Pancreas (tissue), 10 donors: ENCODE measurements around the gene PTGER4. TPM values are rescaled to one million over a fixed set of nuclear protein-coding genes. Genes with fewer than 3 reads are reported as not detected.
"Not testable (repeated sequence)": the region's sequence is repeated elsewhere in the genome, so short reads cannot be mapped to it uniquely, and the experiment has no call there.

Experiments used
- ATAC-seq, 4 donors: fragments of 200-7000 bp; cut with Tn5 transposase; one replicate each; pipeline versions ENCODE4 v1.8.0 to v1.9.1; 2020; ENCODE audit warnings: mild to moderate bottlenecking in 4 of 4, moderate library complexity in 4 of 4
- DNase-seq, 6 donors: peaks; one replicate each; pipeline ENCODE4 v3.0.0-alpha.2; 2020
- FAIRE-seq: peaks from 2 replicates; lab custom pipeline; 2012; peaks lifted over from hg19 to GRCh38; lab: Jason Lieb, UNC
- H3K27ac ChIP-seq, 4 donors: fragments of 200-600 bp; sonication (generic); 1 replicate in 3 of 4; 2 replicates in 1 of 4; pipeline versions ENCODE4 v1.5.0 to v1.8.0; 2020
- H3K27me3 ChIP-seq, 4 donors: fragments of 200-600 bp; one replicate each; pipeline ENCODE4 v1.8.0; 2021
- H3K36me3 ChIP-seq, 3 donors: fragments of 200-600 bp; sonication (generic) in 1 of 3; one replicate each; pipeline versions ENCODE4 v1.5.0 to v1.8.0; 2020 to 2021
- H3K4me1 ChIP-seq, 3 donors: fragments of 200-600 bp; one replicate each; pipeline ENCODE4 v1.8.0; 2021
- H3K4me3 ChIP-seq, 4 donors: fragments of 200-600 bp; sonication (generic) in 2 of 4; one replicate each; pipeline versions ENCODE4 v1.5.0 to v1.8.0; 2020 to 2021
- H3K9me3 ChIP-seq, 4 donors: fragments of 200-600 bp; one replicate each; pipeline ENCODE4 v1.8.0; 2021
- CTCF ChIP-seq, 4 donors: fragments of 200-600 bp; sonication (generic) in 3 of 4; IDR thresholded peaks; one replicate each; pipeline versions ENCODE4 v1.5.0 to v1.8.0; 2021; ENCODE audit warnings: antibody characterized with exemption in 4 of 4
- WGBS, 2 donors: extraction: QIAGEN DNeasy Blood & Tissue Kit; methylation state at CpG; one replicate each; pipeline ENCODE4 v1.1.7; 2013; 5-methylcytosine and 5-hydroxymethylcytosine counted together
- intact Hi-C, 3 donors: fragments of 100-400 bp; cut with DNase I; formaldehyde crosslinking; loops; one replicate each; pipeline versions ENCODE4 v1.11.1 to v1.14.2; 2022
- polyA plus RNA-seq, 2 donors: library from polyadenylated mRNA; stranded (reverse); fragments of 200-250 nt; gene quantifications; one replicate each; pipeline ENCODE4 v1.2.3, GENCODE V29; 2013
- total RNA-seq, 6 donors: library from RNA; stranded (reverse); fragmentation: NEBNext Ultra II Directional in 4 of 6; extraction: Animal tissue kit (Norgen Biotek cat#: 25700) in 4 of 6; gene quantifications; one replicate each; pipeline versions ENCODE4 v1.2.1 to v1.2.4, GENCODE V29; 2021 to 2023
- donor health status: healthy with polysubstance abuse.
- donor health status: DM: no; HTN: no; CAD: no; lungs with moderate emphysema.
- donor health status: DM: no; HTN: no; CAD: no.
- donor health status: control.
- donor health status: control.
- donor health status: Bipolar disorder and iron deficiency.
- donor health status: DM: yes; HTN: yes; CAD: no.
- donor health status: DM: no; HTN: no; CAD: no.
- donor health status: DM: no; HTN: no; CAD: no.
- donor health status: DM: yes; HTN: yes; CAD: no.

The PTGER4 gene
- total and polyA plus RNA-seq, 8 donors, result 4.7 to 38.0 (median 10.8) TPM

DNA sequence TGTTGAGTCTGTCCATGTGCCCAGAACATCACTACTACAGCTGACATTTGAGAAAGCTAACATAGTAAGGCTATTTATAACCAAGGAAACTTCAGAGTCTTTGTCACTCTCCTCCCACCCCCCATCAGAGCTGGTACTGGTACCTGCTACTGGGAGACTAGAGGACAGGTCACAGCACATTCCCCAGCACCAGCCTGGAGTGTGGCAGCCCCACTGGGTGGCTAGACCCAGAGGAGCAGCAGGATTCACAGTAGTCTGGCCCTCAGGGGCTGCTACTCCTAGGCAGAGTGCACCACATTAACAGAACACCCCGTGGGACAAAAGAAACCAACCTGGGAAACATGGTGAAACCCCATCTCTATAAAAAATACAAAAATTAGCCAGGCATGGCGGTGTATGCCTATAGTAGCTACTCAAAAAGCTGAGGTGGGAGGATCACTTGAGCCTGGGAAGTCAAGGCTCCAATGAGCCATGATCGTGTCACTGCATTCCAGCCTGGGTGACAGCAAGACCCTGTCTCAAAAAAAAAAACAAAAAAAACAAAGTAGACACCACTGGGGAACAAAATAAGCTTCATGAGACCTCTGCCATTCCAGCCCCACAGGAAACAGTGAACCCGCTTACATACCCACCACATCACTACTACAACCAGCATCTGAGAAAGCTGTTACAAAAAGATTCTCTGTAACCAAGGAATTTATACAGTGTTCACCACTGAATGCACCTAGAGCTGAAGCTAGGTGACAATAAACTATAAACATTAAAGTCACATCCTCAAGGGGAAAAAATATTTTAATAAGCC, 26.3 kb upstream of the PTGER4 start:
- no peaks in the 10 kb centered on the region for H3K4me1 ChIP-seq
- WGBS, 2 donors, result 91 to 96% methylated on average over 4 of the region's 4 CpGs
- H3K27ac ChIP-seq, result no peak overlapping the region
- TF ChIP-seq CTCF (IDR thresholded peaks at IDR 0.05), result no peak
- H3K9me3 ChIP-seq, result no peaks in the 10 kb centered on the region
- no peaks in the 10 kb centered on the region for H3K27me3 ChIP-seq
- no peak for FAIRE-seq
- H3K36me3 ChIP-seq, result no peaks in the 10 kb centered on the region
- no peak for ATAC-seq
- H3K4me3 ChIP-seq, result no peak overlapping the region
- intact Hi-C loops, result no loop called here
- no peak for DNase-seq

GRCh38 chr5:40654377-40654991, 25.2 kb upstream of the PTGER4 start:
- TF ChIP-seq CTCF (IDR thresholded peaks at IDR 0.05), result no peak
- intact Hi-C loops, result no loop called here
- DNase-seq (no peak), ATAC-seq (no peak), FAIRE-seq (no peak)
- H3K27me3 ChIP-seq, result no peaks in the 10 kb centered on the region
- no peaks in the 10 kb centered on the region for H3K9me3 ChIP-seq
- H3K27ac ChIP-seq, result no peak overlapping the region
- H3K36me3 ChIP-seq, result no peaks in the 10 kb centered on the region
- no peak overlapping the region for H3K4me3 ChIP-seq
- no peaks in the 10 kb centered on the region for H3K4me1 ChIP-seq
- whole genome bisulfite sequencing, 2 donors, result 86 to 94% methylated on average over 4 of the region's 4 CpGs

DNA sequence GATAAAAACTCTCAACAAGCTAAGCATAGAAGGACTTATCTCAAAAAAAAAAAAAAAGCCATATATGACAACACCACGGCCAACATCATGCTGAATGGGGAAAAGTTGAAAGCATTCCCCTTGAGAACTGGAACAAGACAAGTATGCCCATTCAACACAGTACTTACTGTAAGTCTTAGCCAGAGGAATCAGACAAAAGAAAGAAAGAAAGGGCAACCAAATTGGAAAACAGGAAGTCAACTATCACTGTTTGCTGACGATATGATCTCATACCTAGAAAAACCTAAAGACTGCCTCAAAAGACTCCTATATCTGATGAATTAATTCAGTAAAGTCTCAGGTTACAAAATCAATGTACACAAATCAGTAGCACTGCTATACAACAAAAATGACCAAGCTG, 24.6 kb upstream of the PTGER4 start:
- no peak for ATAC-seq
- no peak for FAIRE-seq
- no peak for DNase-seq
- Histone ChIP-seq H3K4me1 (no peaks in the 10 kb centered on the region), H3K27ac (no peak overlapping the region), H3K9me3 (no peaks in the 10 kb centered on the region), H3K4me3 (no peak overlapping the region), H3K27me3 (no peaks in the 10 kb centered on the region), H3K36me3 (no peaks in the 10 kb centered on the region)
- WGBS, 2 donors, result 63 to 89% methylated on average over 2 of the region's 2 CpGs
- intact Hi-C loops, result no loop called here
- no peak for TF ChIP-seq CTCF (IDR thresholded peaks at IDR 0.05)

DNA sequence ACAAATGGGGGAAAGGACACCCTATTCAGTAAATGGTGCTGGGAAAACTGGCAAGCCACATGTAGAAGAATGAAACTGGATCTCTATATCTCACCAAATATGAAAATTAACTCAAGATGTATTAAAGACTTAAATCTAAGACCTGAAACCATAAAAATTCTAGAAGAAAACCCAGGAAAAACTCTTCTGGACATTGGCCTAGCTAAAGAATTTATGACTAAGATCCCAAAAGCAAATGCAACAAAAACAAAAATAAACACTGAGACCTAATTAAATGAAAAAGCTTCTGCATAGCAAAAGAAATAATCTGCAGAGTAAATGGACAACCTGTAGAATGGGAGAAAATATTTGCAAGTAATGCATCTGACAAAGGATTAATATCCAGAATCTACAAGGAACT, 23.6 kb upstream of the PTGER4 start:
- intact Hi-C loops, H3K4me1 ChIP-seq, ATAC-seq, H3K27ac ChIP-seq, H3K27me3 ChIP-seq, H3K4me3 ChIP-seq, DNase-seq, H3K36me3 ChIP-seq, FAIRE-seq, H3K9me3 ChIP-seq: not testable (repeated sequence)

- H3K27ac ChIP-seq, result no peak overlapping the region
- no peaks in the 10 kb centered on the region for H3K9me3 ChIP-seq
- DNase-seq, result no peak
- H3K4me3 ChIP-seq, result no peak overlapping the region
- H3K4me1 ChIP-seq, result no peaks in the 10 kb centered on the region
- no peak for TF ChIP-seq CTCF (IDR thresholded peaks at IDR 0.05)
- ATAC-seq, result no peak
- H3K27me3 ChIP-seq, result no peaks in the 10 kb centered on the region
- no peaks in the 10 kb centered on the region for H3K36me3 ChIP-seq
- no peak for FAIRE-seq
- intact Hi-C loops, result no loop called here
These were observed 22.9 kb upstream of the PTGER4 start for GRCh38 chr5:40656766-40657165.
